ENCODE results near the gene TRAPPC11. TPM values are rescaled to one million over a fixed set of nuclear protein-coding genes. Genes with fewer than 3 reads are reported as not detected.

Gene TRAPPC11
- total and polyA plus RNA-seq, 2 of the 13 experiments (the other 11 are each of a cell fraction or from before 2014, with no cell fraction given) = 18.0 to 23.2 TPM

DNA sequence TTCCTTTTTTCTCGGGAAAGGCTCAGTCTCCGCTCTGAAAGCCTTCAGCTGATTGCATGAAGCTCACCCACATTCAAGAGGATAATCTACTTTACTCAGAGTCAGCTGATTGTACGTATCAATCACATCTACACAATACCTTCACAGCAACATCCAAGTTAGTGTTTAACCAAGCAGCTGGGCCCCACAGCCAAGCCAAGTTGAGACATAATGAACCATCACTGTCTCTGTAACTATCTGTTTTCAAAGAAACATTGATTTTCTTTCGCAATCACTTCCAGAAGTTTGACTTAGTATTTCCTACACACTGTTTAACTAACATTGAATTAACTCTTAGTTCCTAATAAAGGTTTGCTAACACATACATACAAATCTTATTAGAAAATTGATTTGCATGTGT is 40.4 kb upstream of the TRAPPC11 start (continued):
- TF ChIP-seq, protein P1, sequence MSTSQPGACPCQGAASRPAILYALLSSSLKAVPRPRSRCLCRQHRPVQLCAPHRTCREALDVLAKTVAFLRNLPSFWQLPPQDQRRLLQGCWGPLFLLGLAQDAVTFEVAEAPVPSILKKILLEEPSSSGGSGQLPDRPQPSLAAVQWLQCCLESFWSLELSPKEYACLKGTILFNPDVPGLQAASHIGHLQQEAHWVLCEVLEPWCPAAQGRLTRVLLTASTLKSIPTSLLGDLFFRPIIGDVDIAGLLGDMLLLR (CRISPR knock-in tag; IDR thresholded peaks at IDR 0.05) = no peak
- no peak for TF ChIP-seq ZBTB20 (CRISPR knock-in tag; IDR thresholded peaks at IDR 0.05; ENCODE audit: borderline replicate concordance, low read depth)
- TF ChIP-seq RELA (CRISPR knock-in tag; IDR thresholded peaks at IDR 0.05) = no peak
- TF ChIP-seq, protein P2, sequence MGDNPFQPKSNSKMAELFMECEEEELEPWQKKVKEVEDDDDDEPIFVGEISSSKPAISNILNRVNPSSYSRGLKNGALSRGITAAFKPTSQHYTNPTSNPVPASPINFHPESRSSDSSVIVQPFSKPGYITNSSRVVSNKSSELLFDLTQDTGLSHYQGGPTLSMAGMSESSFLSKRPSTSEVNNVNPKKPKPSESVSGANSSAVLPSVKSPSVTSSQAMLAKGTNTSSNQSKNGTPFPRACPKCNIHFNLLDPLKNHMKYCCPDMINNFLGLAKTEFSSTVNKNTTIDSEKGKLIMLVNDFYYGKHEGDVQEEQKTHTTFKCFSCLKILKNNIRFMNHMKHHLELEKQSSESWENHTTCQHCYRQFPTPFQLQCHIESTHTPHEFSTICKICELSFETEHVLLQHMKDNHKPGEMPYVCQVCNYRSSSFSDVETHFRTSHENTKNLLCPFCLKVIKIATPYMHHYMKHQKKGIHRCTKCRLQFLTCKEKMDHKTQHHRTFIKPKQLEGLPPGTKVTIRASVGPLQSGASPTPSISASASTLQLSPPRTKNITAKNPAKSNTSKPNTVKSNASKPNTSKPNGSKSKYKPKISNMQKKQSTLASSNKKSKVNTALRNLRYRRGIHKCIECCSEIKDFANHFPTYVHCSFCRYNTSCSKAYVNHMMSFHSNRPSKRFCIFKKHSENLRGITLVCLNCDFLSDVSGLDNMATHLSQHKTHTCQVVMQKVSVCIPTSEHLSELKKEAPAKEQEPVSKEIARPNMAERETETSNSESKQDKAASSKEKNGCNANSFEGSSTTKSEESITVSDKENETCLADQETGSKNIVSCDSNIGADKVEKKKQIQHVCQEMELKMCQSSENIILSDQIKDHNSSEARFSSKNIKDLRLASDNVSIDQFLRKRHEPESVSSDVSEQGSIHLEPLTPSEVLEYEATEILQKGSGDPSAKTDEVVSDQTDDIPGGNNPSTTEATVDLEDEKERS (CRISPR knock-in tag; IDR thresholded peaks at IDR 0.05) = no peak
- TF ChIP-seq ZNF12 (CRISPR knock-in tag; IDR thresholded peaks at IDR 0.05) = 0 out of 2 replicates have a peak, but pooled peaks have one; percentile 46
- TF ChIP-seq ZNF20 (CRISPR knock-in tag; IDR thresholded peaks at IDR 0.05) = no peak
- TF ChIP-seq ZNF484 (CRISPR knock-in tag; IDR thresholded peaks at IDR 0.05; ENCODE audit: borderline replicate concordance, low read depth) = no peak
- TF ChIP-seq, protein P3, sequence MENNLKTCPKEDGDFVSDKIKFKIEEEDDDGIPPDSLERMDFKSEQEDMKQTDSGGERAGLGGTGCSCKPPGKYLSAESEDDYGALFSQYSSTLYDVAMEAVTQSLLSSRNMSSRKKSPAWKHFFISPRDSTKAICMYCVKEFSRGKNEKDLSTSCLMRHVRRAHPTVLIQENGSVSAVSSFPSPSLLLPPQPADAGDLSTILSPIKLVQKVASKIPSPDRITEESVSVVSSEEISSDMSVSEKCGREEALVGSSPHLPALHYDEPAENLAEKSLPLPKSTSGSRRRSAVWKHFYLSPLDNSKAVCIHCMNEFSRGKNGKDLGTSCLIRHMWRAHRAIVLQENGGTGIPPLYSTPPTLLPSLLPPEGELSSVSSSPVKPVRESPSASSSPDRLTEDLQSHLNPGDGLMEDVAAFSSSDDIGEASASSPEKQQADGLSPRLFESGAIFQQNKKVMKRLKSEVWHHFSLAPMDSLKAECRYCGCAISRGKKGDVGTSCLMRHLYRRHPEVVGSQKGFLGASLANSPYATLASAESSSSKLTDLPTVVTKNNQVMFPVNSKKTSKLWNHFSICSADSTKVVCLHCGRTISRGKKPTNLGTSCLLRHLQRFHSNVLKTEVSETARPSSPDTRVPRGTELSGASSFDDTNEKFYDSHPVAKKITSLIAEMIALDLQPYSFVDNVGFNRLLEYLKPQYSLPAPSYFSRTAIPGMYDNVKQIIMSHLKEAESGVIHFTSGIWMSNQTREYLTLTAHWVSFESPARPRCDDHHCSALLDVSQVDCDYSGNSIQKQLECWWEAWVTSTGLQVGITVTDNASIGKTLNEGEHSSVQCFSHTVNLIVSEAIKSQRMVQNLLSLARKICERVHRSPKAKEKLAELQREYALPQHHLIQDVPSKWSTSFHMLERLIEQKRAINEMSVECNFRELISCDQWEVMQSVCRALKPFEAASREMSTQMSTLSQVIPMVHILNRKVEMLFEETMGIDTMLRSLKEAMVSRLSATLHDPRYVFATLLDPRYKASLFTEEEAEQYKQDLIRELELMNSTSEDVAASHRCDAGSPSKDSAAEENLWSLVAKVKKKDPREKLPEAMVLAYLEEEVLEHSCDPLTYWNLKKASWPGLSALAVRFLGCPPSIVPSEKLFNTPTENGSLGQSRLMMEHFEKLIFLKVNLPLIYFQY (CRISPR knock-in tag; IDR thresholded peaks at IDR 0.05; ENCODE audit: borderline replicate concordance) = 0 out of 2 replicates have a peak, but pooled peaks have one; percentile 42
- TF ChIP-seq GATAD1 (CRISPR knock-in tag; IDR thresholded peaks at IDR 0.05) = peak; percentile 39; the same call in 1 of the 2 replicates
- no peak for TF ChIP-seq ZNF605 (CRISPR knock-in tag; IDR thresholded peaks at IDR 0.05)
- TF ChIP-seq, protein P4, sequence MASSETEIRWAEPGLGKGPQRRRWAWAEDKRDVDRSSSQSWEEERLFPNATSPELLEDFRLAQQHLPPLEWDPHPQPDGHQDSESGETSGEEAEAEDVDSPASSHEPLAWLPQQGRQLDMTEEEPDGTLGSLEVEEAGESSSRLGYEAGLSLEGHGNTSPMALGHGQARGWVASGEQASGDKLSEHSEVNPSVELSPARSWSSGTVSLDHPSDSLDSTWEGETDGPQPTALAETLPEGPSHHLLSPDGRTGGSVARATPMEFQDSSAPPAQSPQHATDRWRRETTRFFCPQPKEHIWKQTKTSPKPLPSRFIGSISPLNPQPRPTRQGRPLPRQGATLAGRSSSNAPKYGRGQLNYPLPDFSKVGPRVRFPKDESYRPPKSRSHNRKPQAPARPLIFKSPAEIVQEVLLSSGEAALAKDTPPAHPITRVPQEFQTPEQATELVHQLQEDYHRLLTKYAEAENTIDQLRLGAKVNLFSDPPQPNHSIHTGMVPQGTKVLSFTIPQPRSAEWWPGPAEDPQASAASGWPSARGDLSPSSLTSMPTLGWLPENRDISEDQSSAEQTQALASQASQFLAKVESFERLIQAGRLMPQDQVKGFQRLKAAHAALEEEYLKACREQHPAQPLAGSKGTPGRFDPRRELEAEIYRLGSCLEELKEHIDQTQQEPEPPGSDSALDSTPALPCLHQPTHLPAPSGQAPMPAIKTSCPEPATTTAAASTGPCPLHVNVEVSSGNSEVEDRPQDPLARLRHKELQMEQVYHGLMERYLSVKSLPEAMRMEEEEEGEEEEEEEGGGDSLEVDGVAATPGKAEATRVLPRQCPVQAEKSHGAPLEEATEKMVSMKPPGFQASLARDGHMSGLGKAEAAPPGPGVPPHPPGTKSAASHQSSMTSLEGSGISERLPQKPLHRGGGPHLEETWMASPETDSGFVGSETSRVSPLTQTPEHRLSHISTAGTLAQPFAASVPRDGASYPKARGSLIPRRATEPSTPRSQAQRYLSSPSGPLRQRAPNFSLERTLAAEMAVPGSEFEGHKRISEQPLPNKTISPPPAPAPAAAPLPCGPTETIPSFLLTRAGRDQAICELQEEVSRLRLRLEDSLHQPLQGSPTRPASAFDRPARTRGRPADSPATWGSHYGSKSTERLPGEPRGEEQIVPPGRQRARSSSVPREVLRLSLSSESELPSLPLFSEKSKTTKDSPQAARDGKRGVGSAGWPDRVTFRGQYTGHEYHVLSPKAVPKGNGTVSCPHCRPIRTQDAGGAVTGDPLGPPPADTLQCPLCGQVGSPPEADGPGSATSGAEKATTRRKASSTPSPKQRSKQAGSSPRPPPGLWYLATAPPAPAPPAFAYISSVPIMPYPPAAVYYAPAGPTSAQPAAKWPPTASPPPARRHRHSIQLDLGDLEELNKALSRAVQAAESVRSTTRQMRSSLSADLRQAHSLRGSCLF (CRISPR knock-in tag; IDR thresholded peaks at IDR 0.05; ENCODE audit: borderline replicate concordance) = no peak
- TF ChIP-seq ZNF30 (CRISPR knock-in tag; IDR thresholded peaks at IDR 0.05) = no peak
- TF ChIP-seq ZBTB1 (CRISPR knock-in tag; IDR thresholded peaks at IDR 0.05; ENCODE audit: borderline replicate concordance) = no peak
- no peak; the same call in 1 of the 2 replicates for TF ChIP-seq MTA1 (CRISPR knock-in tag; IDR thresholded peaks at IDR 0.05; ENCODE audit: borderline replicate concordance)
- peak in 1 of 2 experiments; percentile 40; a peak in 1 of 4 replicates for TF ChIP-seq POLR2A (IDR thresholded peaks at IDR 0.05; ENCODE audit: insufficient read depth in 1 of 2, low read depth in 2 of 2, low read length in 2 of 2)
- TF ChIP-seq REXO4 (CRISPR knock-in tag; IDR thresholded peaks at IDR 0.05; ENCODE audit: borderline replicate concordance) = no peak
- TF ChIP-seq ZNF10 (CRISPR knock-in tag; IDR thresholded peaks at IDR 0.05; ENCODE audit: borderline replicate concordance, low read depth) = no peak
- TF ChIP-seq TOE1 (CRISPR knock-in tag; IDR thresholded peaks at IDR 0.05) = no peak
